ENCODE data around the gene TVP23C.
"Not testable (repeated sequence)": the region's sequence is repeated elsewhere in the genome, so short reads cannot be mapped to it uniquely, and the experiment has no call there.

TVP23C gene

DNA sequence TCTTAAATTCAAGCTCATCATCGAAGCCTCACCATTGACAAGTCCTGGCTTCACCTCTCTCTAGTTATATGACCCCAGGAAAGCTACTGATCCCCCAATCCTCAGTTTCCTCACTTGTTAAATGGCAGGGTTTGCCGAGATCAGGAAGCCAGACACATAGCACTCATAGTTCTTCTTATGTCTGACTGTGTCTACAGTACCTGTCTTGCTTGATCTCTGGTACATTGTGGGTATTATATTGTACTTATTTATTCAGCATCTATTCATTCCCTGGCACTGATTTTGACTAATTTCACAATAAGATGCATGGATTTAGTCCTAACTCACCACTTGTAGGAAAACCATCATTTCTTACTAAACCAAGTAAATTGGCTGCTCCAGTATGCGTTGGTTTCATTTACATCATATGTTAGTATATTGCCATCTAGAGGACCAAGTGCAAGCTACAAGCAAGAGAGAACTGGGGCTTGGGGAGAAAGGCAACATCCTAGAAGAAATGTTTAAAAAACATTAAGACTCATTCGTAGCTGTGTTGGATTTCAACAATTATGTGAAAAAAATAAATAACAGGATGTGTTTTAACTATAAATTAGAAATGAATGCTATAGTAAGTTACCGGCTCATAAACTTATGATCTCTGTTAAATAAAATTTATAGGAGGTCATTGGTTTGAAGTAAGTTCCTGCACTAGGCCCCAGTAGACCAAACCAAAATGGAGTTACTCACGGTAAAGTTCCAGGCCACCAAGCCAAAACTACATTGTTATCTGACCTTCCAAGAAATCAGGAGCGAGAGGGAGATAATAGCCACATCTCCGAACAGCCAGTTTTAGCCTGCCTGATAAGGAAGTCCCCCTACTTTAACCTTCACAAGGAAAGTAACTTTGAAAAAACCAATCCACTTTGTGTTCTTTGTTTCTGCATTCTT is 36.7 kb downstream of the TVP23C start:
- peak in 1 of 2 experiments; percentile 0 for DNase-seq

GRCh38 chr17:15524990-15525985 is 38.0 kb downstream of the TVP23C start:
- DNase-seq: not testable (repeated sequence)

DNA sequence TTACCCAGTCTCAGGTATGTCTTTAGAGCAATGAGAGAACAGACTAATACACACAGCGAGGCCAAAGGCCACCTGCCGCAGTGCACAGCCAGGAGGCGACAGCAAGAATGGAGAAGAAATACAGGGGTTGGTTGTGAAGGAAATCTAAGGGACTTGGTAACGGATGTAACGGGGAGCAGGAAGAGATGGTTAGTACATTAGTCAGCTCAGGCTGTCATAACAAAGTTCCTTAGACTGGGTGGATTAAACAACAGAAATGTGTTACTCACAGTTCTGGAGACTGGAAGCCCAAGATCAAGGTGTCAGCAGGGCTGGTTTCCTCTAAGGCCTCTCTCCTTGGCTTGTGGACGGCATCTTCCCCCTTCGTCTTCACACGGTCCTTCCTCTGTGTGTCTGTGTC is 47.1 kb downstream of the TVP23C start:
- DNase-seq: no peak

- DNase-seq: no peak
Measured at GRCh38 chr17:15514469-15514868, 48.8 kb downstream of the TVP23C start.

GRCh38 chr17:15513856-15514459 is 49.3 kb downstream of the TVP23C start:
- no peak for DNase-seq

GRCh38 chr17:15513058-15513791 is 50.1 kb downstream of the TVP23C start:
- no peak for DNase-seq

- DNase-seq: no peak
Measured at GRCh38 chr17:15512071-15512709, 51.1 kb downstream of the TVP23C start.

GRCh38 chr17:15511142-15511541 is 52.1 kb downstream of the TVP23C start:
- DNase-seq: no peak

GRCh38 chr17:15510361-15510760 is 52.9 kb downstream of the TVP23C start:
- no peak for DNase-seq

DNA sequence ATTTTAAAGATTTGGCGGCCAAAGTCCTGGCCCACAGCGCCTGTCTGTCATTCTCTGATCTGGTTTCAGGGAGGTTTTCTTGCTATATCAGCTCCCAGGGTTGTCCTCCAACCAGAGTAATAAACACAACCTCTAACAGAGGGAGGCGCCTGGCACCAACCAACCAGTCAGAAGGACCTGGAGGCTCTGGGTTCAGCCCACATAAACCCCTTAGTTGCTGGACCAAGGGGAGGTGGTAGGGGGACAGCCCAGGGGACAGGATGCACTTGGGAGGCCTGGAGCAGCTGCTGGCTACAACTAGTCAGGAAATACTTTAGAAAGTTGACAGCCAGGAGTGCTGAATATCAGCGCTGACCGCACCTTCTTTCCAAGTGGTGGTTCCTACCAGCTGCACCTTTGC is 54.2 kb downstream of the TVP23C start:
- DNase-seq: no peak

DNA sequence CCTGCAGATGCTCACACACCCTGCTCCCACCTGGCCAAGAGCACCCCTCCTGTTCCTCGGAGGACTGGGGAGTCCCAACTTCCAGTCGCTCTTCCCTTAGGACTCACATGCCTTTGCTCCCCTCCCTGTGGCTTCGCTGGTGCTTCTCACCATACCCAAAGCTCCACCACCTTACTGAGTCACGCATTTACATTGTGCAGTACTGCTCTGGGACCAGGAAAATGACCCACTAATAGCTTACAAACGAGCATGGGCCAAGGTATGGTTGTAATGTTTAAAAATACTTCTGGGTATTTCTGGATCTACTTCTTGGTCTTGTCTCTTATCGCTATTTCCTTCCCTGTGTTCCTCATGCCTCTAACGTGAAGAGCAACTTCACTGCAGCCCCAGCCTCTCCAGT is 54.8 kb downstream of the TVP23C start:
- DNase-seq: no peak

GRCh38 chr17:15507896-15508295 is 55.4 kb downstream of the TVP23C start:
- DNase-seq: no peak

DNA sequence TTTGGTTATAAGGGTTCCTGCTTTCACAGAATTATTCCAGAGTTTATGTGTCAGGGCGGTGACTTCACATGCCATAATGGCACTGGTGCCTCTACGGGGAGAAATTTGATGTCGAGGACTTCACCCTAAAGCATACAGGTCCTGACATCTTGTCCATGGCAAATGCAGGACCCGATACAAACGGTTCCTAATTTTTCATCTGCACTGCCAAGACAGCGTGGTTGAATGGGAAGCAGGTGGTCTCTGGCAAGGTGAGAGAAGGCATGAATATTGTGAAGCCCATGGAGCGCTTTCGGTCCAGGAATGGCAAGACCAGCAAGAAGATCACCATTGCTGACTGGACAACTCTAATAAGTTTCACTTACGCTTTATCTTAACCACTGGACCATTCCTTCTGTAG is 56.3 kb downstream of the TVP23C start:
- DNase-seq: no peak

- not testable (repeated sequence) for DNase-seq
Measured at GRCh38 chr17:15505708-15506107, 57.6 kb downstream of the TVP23C start.

DNA sequence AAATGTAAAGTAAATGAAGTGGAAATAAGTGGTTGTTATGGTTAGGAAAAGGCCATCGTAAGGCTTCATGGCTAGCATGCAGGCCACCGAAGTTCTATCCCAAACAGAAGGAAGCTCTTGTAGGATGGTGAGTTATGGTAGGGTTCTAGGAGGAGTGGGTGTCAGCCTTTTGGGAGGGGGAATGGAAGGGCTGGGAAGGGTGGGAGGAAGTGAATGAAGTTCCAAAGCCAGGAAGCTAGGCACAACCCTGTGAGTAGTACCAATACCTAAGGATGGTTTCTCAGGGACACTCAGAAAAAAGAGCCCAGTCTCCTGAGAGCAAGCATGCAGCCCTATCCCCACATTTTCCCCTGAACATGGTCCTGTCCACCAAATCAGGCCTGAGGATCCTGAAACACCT is 59.6 kb downstream of the TVP23C start:
- DNase-seq: no peak

- peak in 1 of 2 experiments; percentile 4 for DNase-seq
Measured at GRCh38 chr17:15502369-15503112, 60.7 kb downstream of the TVP23C start.

DNA sequence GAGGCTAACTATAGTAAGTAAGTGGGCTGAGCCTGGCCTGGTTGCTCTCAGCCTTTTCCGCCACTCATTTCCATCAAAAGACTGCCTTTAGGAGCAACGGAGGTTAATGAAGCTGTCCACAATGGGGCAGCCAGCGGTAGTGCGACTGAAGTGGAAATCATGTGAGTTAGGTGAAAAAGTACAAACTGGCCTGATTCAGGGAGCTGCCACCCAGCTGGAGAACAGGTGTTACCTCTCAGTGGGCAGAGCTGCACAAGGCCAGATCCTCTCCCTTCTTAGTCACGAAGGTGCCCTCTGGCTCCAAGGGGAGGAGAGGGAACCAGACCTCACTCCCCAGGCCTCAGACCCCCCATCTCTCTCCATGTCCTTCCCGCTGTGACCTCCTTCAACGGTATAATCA is 61.5 kb downstream of the TVP23C start:
- no peak for DNase-seq

DNA sequence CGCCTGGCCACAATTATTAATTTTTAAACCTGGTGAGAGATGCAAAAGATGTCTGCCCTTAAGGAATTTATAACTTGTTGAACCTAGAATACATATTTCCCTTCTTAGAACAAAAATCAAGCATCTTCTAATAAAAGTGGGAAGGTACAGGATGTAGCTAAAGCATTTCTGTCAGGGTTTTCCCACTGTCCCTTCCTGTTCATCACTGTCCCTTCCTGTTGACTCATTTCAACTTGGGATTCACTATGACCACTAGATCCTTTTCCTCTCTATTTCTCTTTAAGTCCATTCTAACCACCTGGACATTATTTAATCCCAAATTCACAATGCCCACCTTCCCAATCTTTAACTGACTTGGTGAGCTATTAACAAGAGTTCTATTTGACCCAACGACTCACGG is 62.0 kb downstream of the TVP23C start:
- no peak for DNase-seq

GRCh38 chr17:15498107-15498506 is 65.2 kb downstream of the TVP23C start:
- no peak for DNase-seq

GRCh38 chr17:15496735-15497670 is 66.3 kb downstream of the TVP23C start:
- DNase-seq: no peak

All from NCI-H2081 (cell line).